GM21576 (cell line): Measurements from ENCODE around the gene KCNAB3.

Experiments used
- ATAC-seq: cut with Tn5 transposase; IDR thresholded peaks from one replicate; pipeline ENCODE4 v1.9.1; 2021; ENCODE audit warnings: mild to moderate bottlenecking, moderate library complexity; ENCODE audit not compliant: unreplicated experiment

Gene KCNAB3

DNA sequence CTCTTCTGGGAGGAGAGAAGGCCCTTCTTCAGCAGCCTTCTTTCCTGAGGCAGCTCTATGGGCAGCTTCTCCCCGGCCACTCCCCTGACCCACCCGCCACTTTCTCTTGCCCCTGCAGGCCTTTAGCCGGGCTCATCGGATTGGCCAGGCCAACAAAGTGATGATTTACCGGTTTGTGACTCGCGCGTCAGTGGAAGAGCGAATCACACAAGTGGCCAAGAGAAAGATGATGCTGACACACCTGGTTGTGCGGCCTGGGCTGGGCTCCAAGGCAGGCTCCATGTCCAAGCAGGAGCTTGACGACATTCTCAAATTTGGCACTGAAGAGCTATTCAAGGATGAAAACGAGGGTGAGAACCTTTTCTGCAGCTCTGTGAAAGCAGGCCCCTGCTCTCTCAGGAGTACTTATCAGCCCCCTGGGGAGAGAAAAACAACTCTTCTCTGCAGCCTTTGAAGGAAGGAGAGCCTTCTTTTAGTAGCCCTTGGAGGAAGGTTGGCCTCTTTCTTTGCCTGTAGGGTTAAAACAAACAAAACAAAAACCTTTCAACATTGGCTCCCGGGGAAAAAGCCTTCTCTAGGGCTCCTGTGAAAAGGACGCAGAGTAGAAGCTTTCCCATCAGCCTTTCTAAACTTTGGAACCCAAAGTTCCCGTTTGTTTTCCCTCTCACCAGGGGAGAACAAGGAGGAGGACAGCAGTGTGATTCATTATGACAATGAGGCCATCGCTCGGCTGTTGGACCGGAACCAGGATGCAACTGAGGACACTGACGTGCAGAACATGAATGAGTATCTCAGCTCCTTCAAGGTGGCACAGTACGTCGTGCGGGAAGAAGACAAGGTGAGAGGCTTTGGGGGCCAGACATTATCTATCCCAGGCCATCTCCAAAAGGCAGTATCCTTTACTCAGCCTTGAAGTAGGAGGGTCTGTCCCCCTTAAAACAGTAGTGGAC lies 26.2 kb downstream of the KCNAB3 start:
- ATAC-seq = no peak

GRCh38 chr17:7897773-7898172 lies 31.9 kb downstream of the KCNAB3 start:
- no peak for ATAC-seq

- ATAC-seq = no peak
Measured at GRCh38 chr17:7897090-7897489, 32.6 kb downstream of the KCNAB3 start.

GRCh38 chr17:7894866-7895265 lies 34.8 kb downstream of the KCNAB3 start:
- ATAC-seq = no peak

DNA sequence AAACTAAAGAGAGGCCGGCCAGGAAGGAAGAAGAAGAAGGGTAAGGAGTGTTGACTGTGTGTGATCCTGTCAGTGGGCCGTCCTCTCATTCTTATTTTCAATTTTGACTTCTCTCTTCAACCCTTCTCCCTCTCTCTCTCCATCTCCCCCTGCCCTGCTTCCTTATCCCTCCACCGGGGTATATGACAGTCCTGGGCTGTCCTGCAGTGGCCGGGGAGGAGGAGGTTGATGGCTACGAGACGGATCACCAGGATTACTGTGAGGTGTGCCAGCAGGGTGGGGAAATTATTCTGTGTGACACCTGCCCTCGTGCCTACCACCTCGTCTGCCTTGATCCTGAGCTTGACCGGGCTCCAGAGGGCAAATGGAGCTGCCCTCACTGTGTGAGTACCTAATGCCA lies 35.4 kb downstream of the KCNAB3 start:
- ATAC-seq = no peak

GRCh38 chr17:7893187-7893880 lies 36.3 kb downstream of the KCNAB3 start:
- no peak for ATAC-seq

- no peak for ATAC-seq
Measured at GRCh38 chr17:7889166-7889955, 40.3 kb downstream of the KCNAB3 start.

DNA sequence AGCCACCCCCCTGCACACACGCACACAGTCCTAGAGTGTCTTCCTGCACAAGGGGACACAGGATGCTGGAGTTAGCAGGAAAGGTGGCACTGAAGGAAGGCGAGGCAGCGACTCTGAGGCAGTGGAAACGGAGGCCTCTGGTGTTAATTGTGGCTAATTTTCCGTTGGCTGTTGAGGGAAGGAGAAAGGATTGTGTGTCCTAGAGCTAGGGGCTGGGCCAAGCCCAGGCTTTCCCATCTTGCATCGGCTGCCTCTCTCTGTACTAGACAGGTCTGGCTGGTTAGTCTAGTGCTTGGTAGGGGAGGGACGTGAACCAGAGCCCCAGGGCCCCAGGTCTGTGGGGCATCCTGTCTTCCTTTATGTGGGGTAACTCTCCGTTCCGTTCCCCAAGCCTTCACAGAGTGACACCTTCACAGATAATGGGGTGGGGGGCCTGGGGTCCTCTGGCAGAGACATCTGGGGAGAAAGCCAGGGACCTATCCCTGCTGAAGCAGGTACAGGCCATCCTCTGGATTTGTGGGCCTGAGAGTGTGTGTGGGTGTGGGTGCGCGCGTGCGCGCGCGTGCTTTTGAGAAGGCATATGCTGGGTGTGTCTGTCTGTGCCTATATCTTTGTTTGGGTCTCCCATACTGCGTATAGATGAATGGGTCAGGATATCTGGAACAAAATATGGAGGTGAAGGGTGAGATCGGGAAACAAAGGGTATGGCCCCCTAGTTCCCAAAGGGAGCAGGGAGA lies 41.3 kb downstream of the KCNAB3 start, which contains the start of gene CHD3:
Gene CHD3 (plus strand): TSS at position 606 of the 737 bp plus-strand sequence. CDS start 212 bp downstream, outside the sequence.
- ATAC-seq = no peak

DNA sequence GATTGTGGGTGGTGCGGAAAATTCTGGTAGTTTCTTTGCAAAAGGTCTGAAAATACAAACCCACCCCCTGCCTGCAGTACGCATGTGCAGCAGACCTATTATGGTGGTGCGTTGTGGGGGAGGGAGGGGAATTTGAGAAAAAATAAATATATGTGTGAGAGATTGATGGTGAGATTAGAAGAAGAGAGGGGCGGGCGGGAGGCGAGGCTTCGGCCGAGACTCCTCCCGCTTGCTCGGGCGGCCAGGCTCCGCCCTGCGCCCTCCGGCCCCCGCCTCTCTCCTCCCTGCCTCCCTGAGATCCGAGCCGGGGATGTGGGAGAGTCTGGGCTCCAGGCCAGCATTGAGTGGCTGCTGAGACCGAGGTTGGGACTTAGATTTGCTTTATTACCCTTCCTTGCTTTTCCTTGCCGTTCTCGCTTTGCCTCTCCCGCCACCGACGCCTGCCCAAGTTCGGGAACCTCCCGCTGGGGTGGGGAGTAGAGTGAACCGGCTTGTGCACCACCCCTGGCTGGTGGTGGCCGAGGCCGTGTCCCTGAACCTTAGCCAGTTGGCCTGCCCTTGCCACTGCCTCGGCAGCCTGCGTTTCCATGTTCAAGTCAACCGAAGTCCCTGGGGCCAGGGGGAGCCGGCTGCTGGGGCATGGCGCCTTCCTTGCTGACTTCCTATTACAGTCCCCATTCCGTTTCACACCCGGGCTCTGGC lies 42.0 kb downstream of the KCNAB3 start:
- ATAC-seq = no peak

DNA sequence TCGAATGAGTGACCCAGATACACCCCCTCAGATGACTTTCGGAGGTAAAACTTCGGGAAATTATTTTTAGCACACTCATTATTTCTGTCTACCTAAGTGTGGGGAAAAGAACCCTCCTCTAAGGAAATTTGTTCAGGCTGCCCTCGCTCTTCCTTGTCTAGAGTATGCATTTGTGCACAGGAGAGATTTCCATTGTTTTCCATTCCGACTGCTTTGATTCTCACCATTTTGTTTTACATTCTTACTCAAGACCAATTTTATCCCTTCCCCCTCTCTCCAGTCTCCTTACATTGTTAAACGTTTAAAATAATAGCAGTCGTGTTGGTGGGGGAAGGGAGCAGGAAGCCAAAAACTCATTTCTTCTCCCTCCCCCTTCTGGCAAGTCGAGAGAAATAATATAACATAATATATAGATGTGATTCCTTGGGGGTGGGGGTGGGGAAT lies 42.6 kb downstream of the KCNAB3 start:
- ATAC-seq = no peak

DNA sequence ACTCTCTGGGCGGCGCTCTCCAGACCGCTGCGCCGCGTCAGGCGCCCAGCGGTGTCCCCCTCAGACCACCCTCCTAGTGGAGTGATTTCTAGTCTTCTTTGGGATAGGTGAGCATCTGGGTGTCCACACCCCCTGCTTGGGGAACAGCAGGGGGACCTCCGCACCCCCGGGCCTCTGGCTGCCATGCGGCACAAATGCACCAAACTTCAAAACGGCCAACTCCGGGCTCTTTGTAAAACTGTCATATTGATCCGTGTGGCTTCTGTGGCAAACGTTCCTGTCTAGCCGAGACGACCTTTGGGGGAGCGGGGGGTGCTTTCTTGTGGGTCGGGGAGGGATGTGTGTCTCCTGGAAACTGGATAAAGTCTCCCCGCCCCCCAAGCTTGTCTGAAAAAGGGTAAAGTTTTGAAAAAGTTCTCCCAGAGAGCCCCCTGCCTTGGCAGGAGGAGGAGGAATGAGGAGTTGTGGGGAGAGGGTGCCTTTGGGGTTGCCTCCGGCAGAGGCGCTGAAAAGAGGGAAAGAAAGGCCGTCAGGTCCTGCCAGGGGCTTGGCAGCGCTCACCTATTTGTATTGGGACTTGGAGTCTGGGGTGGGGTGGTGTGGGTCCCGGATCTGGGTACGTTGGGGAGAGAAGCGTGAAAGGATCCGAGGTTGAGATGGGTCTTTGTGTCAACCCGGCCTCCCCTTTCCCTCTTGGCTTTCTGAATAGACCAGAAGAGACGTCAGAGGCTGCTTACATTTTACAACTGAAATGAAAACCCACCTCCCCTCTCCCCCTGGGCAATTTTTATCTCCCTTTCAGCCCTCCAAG lies 43.2 kb downstream of the KCNAB3 start:
- no peak for ATAC-seq

DNA sequence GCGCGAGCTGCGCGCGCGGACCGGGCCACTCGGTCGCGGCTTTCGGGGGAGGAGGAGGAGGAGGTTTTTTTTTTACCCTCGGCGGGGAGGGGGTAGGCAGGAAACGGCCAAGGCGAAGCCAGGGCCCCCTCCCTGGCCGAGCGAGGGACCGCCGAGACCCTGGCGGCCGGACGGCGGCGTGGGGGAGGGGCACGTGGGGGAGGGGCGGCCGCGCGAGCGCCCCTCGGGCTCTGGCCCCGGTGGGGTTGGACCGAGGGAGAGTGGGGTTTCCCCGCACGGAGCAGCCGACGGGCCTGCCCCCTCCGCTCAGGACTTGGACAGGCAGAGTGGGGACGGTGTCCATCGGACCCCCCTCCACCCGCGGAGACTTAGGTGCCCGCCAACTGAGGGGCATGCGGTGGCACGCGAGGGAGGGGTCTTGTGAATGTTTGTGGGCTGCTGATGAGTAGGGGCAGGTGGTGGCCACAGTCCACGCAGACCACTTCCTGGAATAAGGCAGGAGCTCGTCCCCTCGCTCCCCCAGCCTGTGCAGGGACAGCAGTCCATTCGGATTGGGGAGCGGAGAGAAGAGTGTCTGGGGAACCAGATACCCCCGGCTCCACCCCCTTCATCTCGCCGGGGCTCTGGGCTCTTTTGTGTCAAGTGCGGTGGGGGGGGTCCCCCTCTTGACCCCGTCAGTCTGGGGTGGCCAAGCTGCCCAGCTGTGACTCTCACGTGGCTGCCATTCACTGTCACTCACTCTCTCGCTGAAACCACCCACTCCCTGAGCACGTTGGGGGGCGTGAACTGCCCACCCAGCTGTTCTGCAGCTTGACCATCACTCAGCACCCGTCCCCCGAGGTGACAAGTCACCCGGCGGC lies 44.1 kb downstream of the KCNAB3 start:
- no peak for ATAC-seq

DNA sequence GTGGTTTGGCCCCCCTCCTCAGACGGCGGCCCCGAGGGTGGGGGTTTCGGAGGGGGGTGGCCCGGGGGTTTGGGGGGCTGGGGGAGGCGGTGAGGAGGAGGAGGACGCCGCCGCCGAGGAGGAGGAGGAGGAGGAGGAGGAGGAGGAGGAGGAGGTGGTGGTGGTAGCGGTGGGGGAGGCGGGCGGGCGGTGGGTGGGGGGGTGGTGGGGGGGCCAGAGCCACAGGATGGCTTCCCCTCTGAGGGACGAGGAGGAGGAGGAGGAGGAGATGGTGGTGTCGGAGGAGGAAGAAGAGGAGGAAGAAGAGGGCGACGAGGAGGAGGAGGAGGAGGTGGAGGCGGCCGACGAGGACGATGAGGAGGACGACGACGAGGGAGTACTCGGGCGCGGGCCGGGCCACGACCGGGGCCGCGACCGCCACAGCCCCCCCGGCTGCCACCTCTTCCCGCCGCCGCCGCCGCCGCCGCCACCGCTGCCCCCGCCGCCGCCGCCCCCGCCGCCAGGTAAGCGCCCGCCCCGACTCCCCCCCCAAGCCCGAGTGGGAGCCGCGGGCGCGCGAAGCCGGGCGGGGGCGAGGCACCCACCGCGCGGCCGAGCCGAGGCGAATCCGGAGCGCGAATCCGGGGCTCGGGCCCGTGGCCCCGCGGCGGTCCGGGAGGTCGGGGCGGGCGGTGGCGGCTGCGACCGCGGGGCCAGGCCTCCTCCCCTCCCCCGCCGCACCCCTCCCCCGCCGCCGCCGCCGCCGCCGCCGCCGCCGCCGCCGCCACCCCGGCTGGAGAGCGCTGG lies 44.9 kb downstream of the KCNAB3 start:
- no peak for ATAC-seq

DNA sequence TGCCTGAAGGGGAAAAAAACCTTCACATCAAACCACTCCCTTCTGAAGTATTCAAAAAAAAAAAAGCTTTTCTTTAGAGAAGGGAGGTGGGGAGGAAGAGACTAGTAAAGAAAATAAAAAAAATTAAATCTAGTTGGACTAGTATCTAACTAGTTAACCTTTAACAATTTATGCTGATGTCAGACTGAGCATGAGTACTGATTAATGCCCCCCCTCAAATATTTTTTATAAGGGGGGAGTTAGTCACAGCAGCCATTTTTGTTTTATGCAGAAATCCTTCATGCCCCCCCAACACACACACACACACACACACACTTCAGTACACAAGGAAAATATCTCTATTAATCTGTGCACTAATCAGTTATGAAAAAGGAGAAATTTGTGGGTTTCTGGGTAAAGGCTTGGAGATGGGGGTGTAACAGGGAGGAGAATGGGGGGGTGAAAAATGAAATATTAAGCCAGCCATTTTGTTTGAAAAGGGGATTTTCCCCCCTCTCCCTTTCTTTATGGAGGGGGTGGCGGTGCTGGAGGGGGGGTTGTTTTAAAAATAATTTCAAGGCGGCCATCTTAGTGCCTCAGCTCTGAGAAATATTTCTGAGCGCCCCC lies 45.8 kb downstream of the KCNAB3 start:
- ATAC-seq = no peak

- no peak for ATAC-seq
Measured at GRCh38 chr17:7882629-7883028, 47.0 kb downstream of the KCNAB3 start.

DNA sequence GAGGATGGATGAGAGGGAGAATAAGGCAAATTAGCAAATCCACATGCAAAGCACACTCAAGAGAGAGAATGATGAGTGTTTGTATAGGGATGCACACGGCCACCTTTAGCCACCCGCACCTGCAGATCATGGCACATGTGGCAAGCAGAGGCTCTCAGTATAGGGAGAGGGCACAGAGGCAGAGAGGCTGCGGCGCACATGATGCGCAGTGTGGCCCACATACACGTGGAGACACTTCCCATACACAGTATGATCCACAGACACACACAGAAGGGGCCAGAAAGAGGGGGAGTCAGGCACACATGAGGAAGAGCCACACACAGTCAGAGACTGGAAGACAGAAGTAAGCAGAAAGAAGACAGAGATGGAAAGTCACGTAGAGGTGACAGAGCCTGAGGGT lies 47.6 kb downstream of the KCNAB3 start:
- ATAC-seq = no peak
